H1 (cell line): ENCODE data around the gene FRMD5. TPM values are rescaled to one million over a fixed set of nuclear protein-coding genes. Genes with fewer than 3 reads are reported as not detected.
A peak's percentile ranks its signal among the peaks of the same experiment; 100 is the strongest.

ENCODE experiments used
- CTCF ChIA-PET: fragments of 300-600 bp; sonication (Branson Sonifier 250); formaldehyde crosslinking; loops from one replicate; lab custom pipeline; 2021; ENCODE audit not compliant: partially characterized antibody; lab: Charles Lee
- POLR2A ChIA-PET: fragments of 300-600 bp; sonication (Branson Sonifier 250); formaldehyde crosslinking; loops from one replicate; lab custom pipeline; 2021; ENCODE audit warnings: inconsistent platforms; ENCODE audit not compliant: partially characterized antibody; lab: Charles Lee
- DNase-seq, 2 experiments: peaks; one replicate each; pipeline versions ENCODE4 v3.0.0 to v3.0.0-alpha.2; 2010 to 2022; ENCODE audit warnings: low spot score in 2 of 2, low read depth in 1 of 2, mixed read lengths in 1 of 2
- FAIRE-seq: peaks from 2 replicates; lab custom pipeline; 2011; peaks lifted over from hg19 to GRCh38; lab: Jason Lieb, UNC
- H2AFZ ChIP-seq: 2 replicates; pipeline ENCODE4 v1.8.1; 2012; ENCODE audit warnings: low read length, inconsistent platforms
- H2AK5ac ChIP-seq: 2 replicates; pipeline ENCODE4 v1.6.1; 2013; ENCODE audit warnings: low read depth, low read length
- H2BK120ac ChIP-seq: replicated peaks from 2 replicates; pipeline ENCODE3; 2013; ENCODE audit warnings: low read depth, low read length, inconsistent platforms
- H2BK12ac ChIP-seq: 2 replicates; pipeline ENCODE4 v1.6.1; 2013; ENCODE audit warnings: low read depth, low read length
- H2BK15ac ChIP-seq: 2 replicates; pipeline ENCODE4 v1.6.1; 2013; ENCODE audit warnings: low read length
- H2BK20ac ChIP-seq: 2 replicates; pipeline ENCODE4 v1.6.1; 2013; ENCODE audit warnings: low read length
- H2BK5ac ChIP-seq: 2 replicates; pipeline ENCODE4 v1.6.1; 2013; ENCODE audit warnings: low read depth, low read length
- H3K14ac ChIP-seq: 2 replicates; pipeline ENCODE4 v1.6.1; 2013; ENCODE audit warnings: inconsistent platforms; ENCODE audit not compliant: insufficient read length
- H3K18ac ChIP-seq: 2 replicates; pipeline ENCODE4 v1.6.1; 2013; ENCODE audit warnings: low read length; ENCODE audit errors: extremely low read depth
- H3K23ac ChIP-seq: 2 replicates; pipeline ENCODE4 v1.6.1; 2013; ENCODE audit warnings: inconsistent platforms; ENCODE audit not compliant: insufficient read length
- H3K23me2 ChIP-seq: 2 replicates; pipeline ENCODE4 v1.6.1; 2013; ENCODE audit warnings: low read depth, low read length
- H3K27ac ChIP-seq: 2 replicates; pipeline ENCODE4 v1.6.1; 2011; ENCODE audit warnings: low read depth, low read length, inconsistent platforms
- H3K27me3 ChIP-seq, 4 experiments: replicated peaks in 1 of 4; 1 replicate in 1 of 4; 2 replicates in 3 of 4; pipeline versions ENCODE4 v1.6.1 to v1.8.1; 2011 to 2013; ENCODE audit warnings: low read length in 3 of 4, mild to moderate bottlenecking in 3 of 4, inconsistent platforms in 2 of 4, mixed read lengths in 2 of 4, moderate library complexity in 1 of 4; ENCODE audit not compliant: control insufficient read depth in 3 of 4, insufficient read depth in 3 of 4; ENCODE audit errors: extremely low read depth in 1 of 4
- H3K36me3 ChIP-seq, 4 experiments: 2 replicates each; pipeline versions ENCODE4 v1.6.1 to v1.8.1; 2011 to 2013; ENCODE audit warnings: mild to moderate bottlenecking in 4 of 4, low read length in 3 of 4, moderate library complexity in 2 of 4, control low read depth in 1 of 4, inconsistent platforms in 1 of 4; ENCODE audit not compliant: insufficient read depth in 4 of 4, control insufficient read depth in 2 of 4
- H3K4ac ChIP-seq: replicated peaks from 2 replicates; pipeline ENCODE3; 2013; ENCODE audit warnings: low read length, low read depth, mixed read lengths, inconsistent platforms; ENCODE audit not compliant: insufficient read length
- H3K4me1 ChIP-seq, 4 experiments: replicated peaks in 1 of 4; 1 replicate in 1 of 4; 2 replicates in 3 of 4; pipeline versions ENCODE4 v1.6.1 to v1.8.1; 2011 to 2013; ENCODE audit warnings: low read length in 3 of 4, inconsistent platforms in 2 of 4, mixed read lengths in 1 of 4; ENCODE audit not compliant: insufficient read depth in 4 of 4, control insufficient read depth in 3 of 4
- H3K4me2 ChIP-seq, 2 experiments: 2 replicates each; pipeline versions ENCODE4 v1.6.1 to v1.8.1; 2011 to 2013; ENCODE audit warnings: low read depth in 2 of 2, low read length in 2 of 2, control low read depth in 1 of 2, inconsistent platforms in 1 of 2, mild to moderate bottlenecking in 1 of 2; ENCODE audit not compliant: insufficient read depth in 1 of 2
- H3K4me3 ChIP-seq, 4 experiments: fragments of 200-600, 300-600 bp in 1 of 4; sonication (generic), shearing (Covaris generic), sonication (Bioruptor Twin) in 1 of 4; 2 replicates each; pipeline versions ENCODE4 v1.5.1 to v1.8.1; 2011 to 2016; ENCODE audit warnings: low read length in 4 of 4, low read depth in 3 of 4, control low read depth in 2 of 4, inconsistent platforms in 2 of 4, mild to moderate bottlenecking in 2 of 4, mixed read lengths in 1 of 4, moderate library complexity in 1 of 4; ENCODE audit not compliant: insufficient read depth in 2 of 4; ENCODE audit errors: extremely low read depth in 1 of 4
- H3K56ac ChIP-seq: replicated peaks from 2 replicates; pipeline ENCODE3; 2013; ENCODE audit warnings: low read depth, mild to moderate bottlenecking, mixed read lengths, low read length, inconsistent platforms; ENCODE audit not compliant: insufficient read length
- H3K79me1 ChIP-seq: 2 replicates; pipeline ENCODE4 v1.6.1; 2013; ENCODE audit warnings: low read depth, low read length, control low read depth
- H3K79me2 ChIP-seq, 2 experiments: 2 replicates each; pipeline versions ENCODE4 v1.6.1 to v1.8.1; 2012 to 2013; ENCODE audit warnings: low read length in 2 of 2, mild to moderate bottlenecking in 2 of 2, inconsistent platforms in 1 of 2; ENCODE audit not compliant: insufficient read depth in 2 of 2, control insufficient read depth in 1 of 2
- H3K9ac ChIP-seq, 4 experiments: replicated peaks in 1 of 4; 1 replicate in 1 of 4; 2 replicates in 3 of 4; pipeline versions ENCODE4 v1.6.1 to v1.8.1; 2011 to 2013; ENCODE audit warnings: low read depth in 3 of 4, low read length in 3 of 4, control low read depth in 2 of 4, mild to moderate bottlenecking in 2 of 4, moderate library complexity in 2 of 4, inconsistent platforms in 1 of 4; ENCODE audit errors: extremely low read depth in 1 of 4
- H3K9me3 ChIP-seq, 2 experiments: 2 replicates each; pipeline versions ENCODE4 v1.6.1 to v1.8.1; 2012 to 2013; ENCODE audit warnings: mild to moderate bottlenecking in 2 of 2, moderate library complexity in 2 of 2, control low read depth in 1 of 2, inconsistent platforms in 1 of 2, low read depth in 1 of 2, low read length in 1 of 2, mixed read lengths in 1 of 2; ENCODE audit not compliant: insufficient read depth in 2 of 2
- H4K20me1 ChIP-seq, 2 experiments: replicated peaks in 1 of 2; 2 replicates each; pipeline versions ENCODE3 to v1.8.1; 2011 to 2013; ENCODE audit warnings: inconsistent platforms in 2 of 2, low read length in 2 of 2, mild to moderate bottlenecking in 1 of 2; ENCODE audit not compliant: insufficient read depth in 2 of 2, control insufficient read depth in 1 of 2
- H4K5ac ChIP-seq: 2 replicates; pipeline ENCODE4 v1.6.1; 2013; ENCODE audit warnings: low read length, low read depth, mixed read lengths, inconsistent platforms; ENCODE audit not compliant: insufficient read length
- H4K8ac ChIP-seq: 2 replicates; pipeline ENCODE4 v1.8.0; 2013; ENCODE audit warnings: mild to moderate bottlenecking, moderate library complexity, low read length, inconsistent platforms; ENCODE audit not compliant: insufficient read depth; ENCODE audit errors: extremely low read depth
- H4K91ac ChIP-seq: replicated peaks from 2 replicates; pipeline ENCODE3; 2013; ENCODE audit warnings: low read length, mixed read lengths, inconsistent platforms; ENCODE audit not compliant: insufficient read length
- whole genome bisulfite sequencing, 2 experiments: shearing (Covaris generic) in 1 of 2; methylation state at CpG; one replicate each; pipeline versions ENCODE4 v1.1.6 to v1.1.7; 2013 to 2015; ENCODE audit warnings: low lambda C conversion rate in 2 of 2, mixed read lengths in 2 of 2, inconsistent platforms in 1 of 2, low coverage in 1 of 2, missing lambda C conversion rate in 1 of 2; ENCODE audit not compliant: insufficient replicate concordance in 2 of 2, insufficient coverage in 1 of 2, insufficient read length in 1 of 2; ENCODE audit errors: extremely low coverage in 1 of 2, missing lambda C conversion rate in 1 of 2; 5-methylcytosine and 5-hydroxymethylcytosine counted together
- polyA plus RNA-seq, 7 experiments: library from polyadenylated mRNA; depleted of rRNA in 3 of 7; stranded (reverse) in 5 of 7; unstranded in 2 of 7; fragments of >200 nt in 5 of 7; fragments of 200-250 nt in 2 of 7; gene quantifications; 1 replicate in 5 of 7; 2 replicates in 1 of 7; 4 replicates in 1 of 7; pipeline versions ENCODE4 v1.2.1 to v1.2.3, GENCODE V29; 2011 to 2013; ENCODE audit warnings: missing spikeins in 2 of 7, mixed read lengths in 2 of 7
- total RNA-seq: library from RNA; stranded (reverse); fragmentation: NEBNext Ultra II Directional; extraction: Animal tissue kit (Norgen Biotek cat#: 25700); gene quantifications from 2 replicates; pipeline ENCODE4 v1.2.1, GENCODE V29; 2021

The FRMD5 gene
- total and polyA plus RNA-seq, 2 of the 8 experiments (the other 6 are each of a cell fraction or from before 2014, with no cell fraction given): 10.1 to 12.6 TPM

DNA sequence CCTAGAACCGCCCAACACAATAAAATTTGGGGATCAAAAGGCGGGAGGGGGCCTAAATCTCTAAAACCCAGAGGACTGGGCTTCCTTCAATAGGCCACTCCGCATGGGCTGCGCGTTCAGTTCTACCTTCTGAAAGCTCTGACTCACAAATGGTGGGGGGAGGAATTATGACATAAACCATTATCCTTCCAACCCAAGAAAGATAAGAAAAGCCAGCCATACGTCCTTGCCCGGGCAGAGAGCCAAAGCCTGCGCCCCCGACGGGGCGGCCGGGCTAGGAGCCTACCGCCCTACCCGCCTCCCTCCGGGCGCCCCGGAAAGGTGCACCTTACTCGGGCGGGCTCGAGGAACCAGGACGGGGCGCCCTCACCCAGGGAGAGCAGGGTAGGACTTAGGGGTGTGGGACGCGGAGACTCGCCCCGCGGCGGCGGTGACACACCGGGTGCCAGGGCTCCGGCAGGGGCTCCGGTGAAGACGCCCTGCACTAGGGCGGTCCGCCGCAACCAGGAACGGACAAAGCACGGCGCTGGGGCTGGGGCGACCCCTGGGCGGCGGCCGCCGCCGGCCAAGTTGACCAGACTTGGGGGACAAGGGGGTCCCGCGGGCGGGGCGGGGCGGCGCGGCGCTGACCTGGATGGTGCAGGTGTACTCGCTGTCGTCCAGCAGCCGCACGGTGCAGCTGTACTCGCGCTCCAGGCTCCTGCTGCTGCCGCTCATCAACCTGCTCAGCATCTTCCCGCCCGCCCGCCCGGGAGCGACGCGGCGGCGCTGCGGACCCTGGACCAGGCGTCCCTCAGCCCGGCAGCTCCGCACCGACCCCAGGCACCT lies 534 bp downstream of the FRMD5 start:
- H3K18ac ChIP-seq: peak overlapping the region; percentile 36; the same call in 1 of the 2 replicates
- peak overlapping the region; percentile 81 for H2AFZ ChIP-seq
- no peak overlapping the region for H2BK15ac ChIP-seq
- 1% methylated on average over 39 of the region's 74 CpGs; no CpG with 5 or more reads in 1 of the 2 experiments for WGBS, 2 experiments
- H3K23me2 ChIP-seq: peaks cover 8% of the 10 kb centered on the region
- peak in 1 of 2 experiments; percentile 78 for DNase-seq
- peak overlapping the region; percentile 25 for H3K56ac ChIP-seq
- H3K4ac ChIP-seq: no peak overlapping the region
- no peak overlapping the region for H2AK5ac ChIP-seq
- H2BK120ac ChIP-seq: no peak overlapping the region
- H2BK20ac ChIP-seq: no peak overlapping the region
- no peak for FAIRE-seq
- no peak overlapping the region for H2BK5ac ChIP-seq
- peak overlapping the region; percentile 8 for H4K5ac ChIP-seq
- H4K20me1 ChIP-seq: peaks cover 0 to 3% of the 10 kb centered on the region in 2 experiments
- peaks cover 0 to 27% of the 10 kb centered on the region in 2 experiments; a peak in 2 of 4 replicates for H3K79me2 ChIP-seq
- H3K79me1 ChIP-seq: no peaks in the 10 kb centered on the region
- peak overlapping the region; percentile 85 to 88 for H3K4me2 ChIP-seq
- H4K8ac ChIP-seq: no peak overlapping the region
- no peak overlapping the region for H2BK12ac ChIP-seq
- no peaks in the 10 kb centered on the region for H3K27me3 ChIP-seq
- ChIA-PET CTCF (interaction anchor here (0.8 to 1.6 kb wide), 7 partner anchors 13 to 156 kb away, joined by 3 to 4 read pairs (median 3); no protein-coding TSS in a partner anchor), POLR2A (interaction anchor here (1.5 kb wide), 1 partner anchor 13 kb away, joined by 3 read pairs; no protein-coding TSS in a partner anchor)
- H4K91ac ChIP-seq: no peak overlapping the region
- H3K23ac ChIP-seq: no peak overlapping the region
- no peaks in the 10 kb centered on the region for H3K9me3 ChIP-seq
- H3K4me1 ChIP-seq: peaks cover 0 to 2% (median 0%) of the 10 kb centered on the region in 4 experiments; a peak in 3 of 7 replicates
- peak overlapping the region; percentile 62 to 77 (median 68) for H3K4me3 ChIP-seq
- no peak overlapping the region for H3K27ac ChIP-seq
- no peaks in the 10 kb centered on the region for H3K36me3 ChIP-seq
- H3K9ac ChIP-seq: peak overlapping the region; percentile 9 to 55 (median 26); a peak in 6 of 7 replicates
- H3K14ac ChIP-seq: no peak overlapping the region
